GM12878 (cell line): ENCODE measurements around the gene HMGCR.

Experiments used
- BHLHE40 ChIP-seq, 2 experiments: fragments of 450-650 bp in 1 of 2; IDR thresholded peaks; 2 replicates each; pipeline ENCODE4 v1.6.1; 2011 to 2017; ENCODE audit warnings: low read depth in 2 of 2, borderline replicate concordance in 1 of 2, improper control_type of control experiment in 1 of 2, low read length in 1 of 2, mild to moderate bottlenecking in 1 of 2
- CBX5 ChIP-seq: sonication (generic); IDR thresholded peaks from 2 replicates; pipeline ENCODE4 v1.6.1; 2016; ENCODE audit warnings: low read depth, moderate library complexity, mild to moderate bottlenecking, inconsistent platforms
- CTCF ChIP-seq, 3 experiments: IDR thresholded peaks in 2 of 3; conservative IDR thresholded peaks in 1 of 3; 2 replicates each; pipeline ENCODE4 v1.5.1; 2011; ENCODE audit warnings: low read depth in 3 of 3, low read length in 3 of 3, mild to moderate bottlenecking in 3 of 3, control low read depth in 2 of 3, moderate library complexity in 2 of 3, inconsistent platforms in 1 of 3, mixed read lengths in 1 of 3; ENCODE audit not compliant: control insufficient read depth in 2 of 3, insufficient read depth in 1 of 3; ENCODE audit errors: extremely low read depth in 1 of 3
- DPF2 ChIP-seq: fragments of 450-650 bp; IDR thresholded peaks from 2 replicates; pipeline ENCODE4 v1.6.1; 2017; ENCODE audit warnings: mild to moderate bottlenecking
- EGR1 ChIP-seq, 2 experiments: IDR thresholded peaks; 1 replicate in 1 of 2; 2 replicates in 1 of 2; pipeline ENCODE4 v1.6.1; 2011 to 2012; ENCODE audit warnings: low read depth in 2 of 2, low read length in 2 of 2, borderline replicate concordance in 1 of 2, mild to moderate bottlenecking in 1 of 2, moderate library complexity in 1 of 2
- EP300 ChIP-seq, 2 experiments: fragments of 150-350 bp in 1 of 2; IDR thresholded peaks; 2 replicates each; pipeline ENCODE4 v1.6.1; 2011 to 2012; ENCODE audit warnings: low read depth in 2 of 2, low read length in 2 of 2, borderline replicate concordance in 1 of 2, improper control_type of control experiment in 1 of 2, inconsistent platforms in 1 of 2; ENCODE audit not compliant: control insufficient read depth in 1 of 2
- EZH2 ChIP-seq: IDR thresholded peaks from 2 replicates; pipeline ENCODE4 v1.6.1; 2012; ENCODE audit warnings: low read depth, mild to moderate bottlenecking, control low read depth, inconsistent platforms, low read length, borderline replicate concordance; ENCODE audit not compliant: control insufficient read depth
- MTA3 ChIP-seq: IDR thresholded peaks from 2 replicates; pipeline ENCODE4 v1.6.1; 2012; ENCODE audit warnings: low read length, inconsistent platforms, borderline replicate concordance
- MXI1 ChIP-seq: fragments of 150-350 bp; IDR thresholded peaks from 2 replicates; pipeline ENCODE4 v1.6.1; 2011; ENCODE audit warnings: low read depth, mild to moderate bottlenecking, inconsistent platforms, low read length, improper control_type of control experiment
- POLR2A ChIP-seq: IDR thresholded peaks from 2 replicates; pipeline ENCODE4 v1.6.1; 2011; ENCODE audit warnings: low read depth, mild to moderate bottlenecking, low read length
- POLR2AphosphoS2 ChIP-seq: IDR thresholded peaks from 2 replicates; pipeline ENCODE4 v1.6.1; 2011; ENCODE audit warnings: low read depth, mild to moderate bottlenecking, low read length, improper control_type of control experiment, moderate library complexity
- POLR2AphosphoS5 ChIP-seq: IDR thresholded peaks from 2 replicates; pipeline ENCODE4 v1.6.1; 2011; ENCODE audit warnings: mild to moderate bottlenecking, low read length, inconsistent platforms
- SMC3 ChIP-seq: IDR thresholded peaks from 2 replicates; pipeline ENCODE4 v1.6.1; 2011; ENCODE audit warnings: low read length, improper control_type of control experiment, borderline replicate concordance

DNA sequence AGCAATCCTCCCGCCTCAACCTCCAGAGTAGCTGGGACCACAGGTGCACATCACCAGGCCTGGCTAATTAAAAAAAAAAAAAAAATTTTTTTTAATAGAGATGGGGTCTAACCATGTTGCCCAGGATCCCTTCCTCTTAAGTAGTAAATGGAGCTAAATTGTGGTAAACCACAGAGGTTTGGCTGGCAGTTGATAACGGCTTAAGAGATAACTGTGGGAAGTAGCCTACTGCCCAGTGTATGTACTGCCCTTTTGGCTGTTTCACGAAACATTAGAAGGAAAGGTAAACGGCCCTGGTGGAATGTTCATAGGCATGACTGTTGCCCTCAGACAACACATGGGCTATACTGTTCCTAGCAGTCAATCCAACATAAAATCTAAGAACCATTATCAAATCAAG is 44.4 kb downstream of the HMGCR start:
- TF ChIP-seq MXI1 (no peak), EGR1 (IDR thresholded peaks at IDR 0.05; ENCODE audit: borderline replicate concordance in 1 of 2, low read depth in 2 of 2, low read length in 2 of 2) (no peak), POLR2A (no peak), EP300 (IDR thresholded peaks at IDR 0.05; ENCODE audit: borderline replicate concordance in 1 of 2, control insufficient read depth in 1 of 2, low read depth in 2 of 2, low read length in 2 of 2) (no peak), POLR2AphosphoS5 (no peak), MTA3 (no peak), CTCF (IDR thresholded peaks at IDR 0.05 in 2 of 3, conservative IDR thresholded peaks at IDR 0.05 in 1 of 3; ENCODE audit: control insufficient read depth in 2 of 3, extremely low read depth in 1 of 3, insufficient read depth in 1 of 3, low read depth in 3 of 3, low read length in 3 of 3) (no peak), DPF2 (no peak), SMC3 (no peak), BHLHE40 (IDR thresholded peaks at IDR 0.05; ENCODE audit: borderline replicate concordance in 1 of 2, low read depth in 2 of 2, low read length in 1 of 2) (no peak), EZH2 (no peak), POLR2AphosphoS2 (no peak), CBX5 (no peak)
